ENCODE data around the gene KCNAB2.

KCNAB2 gene

DNA sequence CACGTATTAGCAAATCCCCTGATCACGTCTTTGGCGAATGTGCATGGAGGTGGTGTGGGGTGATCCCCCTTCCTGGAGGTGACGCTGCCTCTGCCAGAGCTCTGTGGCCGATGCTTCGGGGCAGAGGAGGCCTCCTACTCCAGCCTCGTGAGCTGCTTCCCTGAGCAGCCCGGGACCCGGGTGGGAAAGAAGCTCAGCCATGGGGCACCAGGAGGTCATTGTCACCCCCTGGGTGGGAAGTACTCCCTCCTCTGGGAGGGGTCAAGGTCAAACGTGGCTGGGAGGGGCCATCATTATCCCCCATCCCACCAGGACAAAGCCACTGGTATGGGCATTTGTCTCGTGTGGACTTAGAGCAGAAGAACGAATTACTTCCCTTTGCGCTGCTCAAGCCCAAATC is 40.7 kb downstream of the KCNAB2 start:
- H3K79me2 ChIP-seq (ENCODE audit: insufficient read depth, low read depth) = no peaks in the 10 kb centered on the region
- TF ChIP-seq, protein P1, sequence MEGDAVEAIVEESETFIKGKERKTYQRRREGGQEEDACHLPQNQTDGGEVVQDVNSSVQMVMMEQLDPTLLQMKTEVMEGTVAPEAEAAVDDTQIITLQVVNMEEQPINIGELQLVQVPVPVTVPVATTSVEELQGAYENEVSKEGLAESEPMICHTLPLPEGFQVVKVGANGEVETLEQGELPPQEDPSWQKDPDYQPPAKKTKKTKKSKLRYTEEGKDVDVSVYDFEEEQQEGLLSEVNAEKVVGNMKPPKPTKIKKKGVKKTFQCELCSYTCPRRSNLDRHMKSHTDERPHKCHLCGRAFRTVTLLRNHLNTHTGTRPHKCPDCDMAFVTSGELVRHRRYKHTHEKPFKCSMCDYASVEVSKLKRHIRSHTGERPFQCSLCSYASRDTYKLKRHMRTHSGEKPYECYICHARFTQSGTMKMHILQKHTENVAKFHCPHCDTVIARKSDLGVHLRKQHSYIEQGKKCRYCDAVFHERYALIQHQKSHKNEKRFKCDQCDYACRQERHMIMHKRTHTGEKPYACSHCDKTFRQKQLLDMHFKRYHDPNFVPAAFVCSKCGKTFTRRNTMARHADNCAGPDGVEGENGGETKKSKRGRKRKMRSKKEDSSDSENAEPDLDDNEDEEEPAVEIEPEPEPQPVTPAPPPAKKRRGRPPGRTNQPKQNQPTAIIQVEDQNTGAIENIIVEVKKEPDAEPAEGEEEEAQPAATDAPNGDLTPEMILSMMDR (conservative IDR thresholded peaks at IDR 0.05; ENCODE audit: low read depth, low read length) = no peak
- H2AFZ ChIP-seq (ENCODE audit: low read depth) = no peak overlapping the region
- H3K27ac ChIP-seq = no peak overlapping the region
- 0 out of 2 replicates have a peak, but pooled peaks cover 3% of the 10 kb centered on the region for H3K36me3 ChIP-seq (ENCODE audit: insufficient read depth)
- no peaks in the 10 kb centered on the region for H4K20me1 ChIP-seq (ENCODE audit: insufficient read depth)
- no peaks in the 10 kb centered on the region for H3K4me1 ChIP-seq (ENCODE audit: low read depth, poor library complexity, severe bottlenecking)
- H3K4me2 ChIP-seq = no peak overlapping the region
- no peak overlapping the region for H3K9ac ChIP-seq
- H3K27me3 ChIP-seq (ENCODE audit: insufficient read depth, low read depth) = no peaks in the 10 kb centered on the region
- H3K4me3 ChIP-seq (IDR thresholded peaks at IDR 0.05; ENCODE audit: insufficient read depth, low read depth, low read length) = no peak overlapping the region

DNA sequence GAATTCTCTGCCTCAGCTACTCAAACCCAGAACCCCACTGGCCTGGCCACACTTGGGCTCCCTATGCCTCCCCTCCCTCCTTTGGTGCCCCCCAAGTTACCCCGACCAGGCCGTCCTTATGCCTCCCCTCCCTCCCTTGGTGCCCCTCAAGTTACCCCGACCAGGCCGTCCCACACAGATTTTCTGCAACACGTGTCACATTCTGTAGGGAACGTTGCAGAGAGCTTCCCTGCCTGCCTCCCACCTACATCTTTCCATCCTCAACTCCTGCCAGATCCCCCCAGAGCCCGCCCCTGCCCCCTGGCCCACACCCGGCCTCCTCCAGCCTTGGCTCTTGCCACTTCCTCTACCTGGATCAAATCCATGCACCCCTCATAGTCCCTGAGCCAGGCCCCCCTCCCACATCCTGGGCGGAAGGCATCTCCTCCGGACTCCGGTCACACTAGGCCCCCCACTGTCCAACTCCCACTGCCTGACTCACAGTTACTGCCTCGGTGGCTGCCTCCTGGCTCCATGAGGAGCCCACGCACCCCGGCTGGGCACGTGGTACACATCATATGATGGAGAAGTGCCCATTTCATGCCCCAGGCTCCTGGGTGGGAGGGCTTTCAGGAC is 41.2 kb downstream of the KCNAB2 start:
- TF ChIP-seq, protein P1 (conservative IDR thresholded peaks at IDR 0.05; ENCODE audit: low read depth, low read length) = no peak
- no peak overlapping the region for H3K27ac ChIP-seq
- H3K4me1 ChIP-seq (ENCODE audit: low read depth, poor library complexity, severe bottlenecking) = no peaks in the 10 kb centered on the region
- H3K79me2 ChIP-seq (ENCODE audit: insufficient read depth, low read depth) = no peaks in the 10 kb centered on the region
- no peak overlapping the region for H3K4me2 ChIP-seq
- no peak overlapping the region for H2AFZ ChIP-seq (ENCODE audit: low read depth)
- no peak overlapping the region for H3K9ac ChIP-seq
- 0 out of 2 replicates have a peak, but pooled peaks cover 3% of the 10 kb centered on the region for H3K36me3 ChIP-seq (ENCODE audit: insufficient read depth)
- no peak overlapping the region for H3K4me3 ChIP-seq (IDR thresholded peaks at IDR 0.05; ENCODE audit: insufficient read depth, low read depth, low read length)
- no peaks in the 10 kb centered on the region for H3K27me3 ChIP-seq (ENCODE audit: insufficient read depth, low read depth)
- H4K20me1 ChIP-seq (ENCODE audit: insufficient read depth) = no peaks in the 10 kb centered on the region

DNA sequence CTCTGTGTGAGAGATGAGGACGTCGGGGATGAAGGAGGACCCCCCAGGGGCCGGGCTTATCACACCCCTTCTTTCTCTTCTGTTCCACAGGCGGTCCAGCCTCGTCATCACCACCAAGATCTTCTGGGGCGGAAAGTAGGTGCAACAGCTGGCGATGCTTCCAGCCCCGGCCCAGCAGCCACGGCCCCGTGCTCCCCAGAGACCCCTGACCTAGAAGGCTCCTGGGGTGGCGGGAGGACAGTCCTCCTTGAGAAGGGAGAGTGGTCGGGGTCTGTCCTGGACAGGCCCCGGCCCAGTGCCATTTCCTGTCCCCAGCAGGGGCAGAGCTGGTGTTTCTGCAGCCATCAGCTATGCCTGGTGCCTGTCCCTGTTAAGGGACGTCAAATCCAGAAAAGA is 41.7 kb downstream of the KCNAB2 start:
- no peak overlapping the region for H3K27ac ChIP-seq
- H3K27me3 ChIP-seq (ENCODE audit: insufficient read depth, low read depth) = no peaks in the 10 kb centered on the region
- H3K4me1 ChIP-seq (ENCODE audit: low read depth, poor library complexity, severe bottlenecking) = no peaks in the 10 kb centered on the region
- TF ChIP-seq, protein P1 (conservative IDR thresholded peaks at IDR 0.05; ENCODE audit: low read depth, low read length) = no peak
- no peaks in the 10 kb centered on the region for H3K79me2 ChIP-seq (ENCODE audit: insufficient read depth, low read depth)
- no peak overlapping the region for H3K4me2 ChIP-seq
- H4K20me1 ChIP-seq (ENCODE audit: insufficient read depth) = no peaks in the 10 kb centered on the region
- H3K9ac ChIP-seq = no peak overlapping the region
- H2AFZ ChIP-seq (ENCODE audit: low read depth) = no peak overlapping the region
- no peak overlapping the region for H3K4me3 ChIP-seq (IDR thresholded peaks at IDR 0.05; ENCODE audit: insufficient read depth, low read depth, low read length)
- no peaks in the 10 kb centered on the region for H3K36me3 ChIP-seq (ENCODE audit: insufficient read depth)

DNA sequence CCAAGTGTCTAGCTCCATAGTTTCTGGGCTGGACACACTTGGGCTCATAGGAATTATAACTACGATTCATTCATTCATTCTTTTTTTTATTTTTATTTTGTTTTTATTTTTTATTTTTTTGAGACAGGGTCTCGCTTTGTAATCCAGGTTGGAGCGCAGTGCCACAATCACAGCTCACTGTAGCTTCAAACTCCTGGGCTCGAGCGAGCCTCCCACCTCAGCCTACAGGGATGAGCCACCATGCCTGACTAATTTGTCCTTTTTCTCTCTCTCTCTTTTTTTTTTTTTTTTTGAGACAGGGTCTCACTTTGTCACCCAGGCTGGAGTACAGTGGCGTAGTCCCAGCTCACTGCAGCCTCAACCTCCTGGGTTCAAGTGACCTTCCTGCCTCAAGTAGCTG is 42.3 kb downstream of the KCNAB2 start:
- Histone ChIP-seq H4K20me1 (ENCODE audit: insufficient read depth) (no peaks in the 10 kb centered on the region), H3K27me3 (ENCODE audit: insufficient read depth, low read depth) (no peaks in the 10 kb centered on the region), H3K27ac (no peak overlapping the region), H3K4me3 (IDR thresholded peaks at IDR 0.05; ENCODE audit: insufficient read depth, low read depth, low read length) (no peak overlapping the region), H3K4me2 (no peak overlapping the region), H3K36me3 (ENCODE audit: insufficient read depth) (no peaks in the 10 kb centered on the region), H3K9ac (no peak overlapping the region), H3K4me1 (ENCODE audit: low read depth, poor library complexity, severe bottlenecking) (no peaks in the 10 kb centered on the region), H3K79me2 (ENCODE audit: insufficient read depth, low read depth) (no peaks in the 10 kb centered on the region), H2AFZ (ENCODE audit: low read depth) (no peak overlapping the region)
- TF ChIP-seq, protein P1 (conservative IDR thresholded peaks at IDR 0.05; ENCODE audit: low read depth, low read length) = no peak

Data from KMS-11 (cell line).